Activated T-helper 1 cell treated with anti-CD3 and anti-CD28 coated beads, Interleukin-2, amount 50 U/mL, for 16 hours (primary cell): Measurements from ENCODE around the gene ZNF467.

Experiments
- DNase-seq, 2 donors: peaks; one replicate each; pipeline ENCODE4 v3.0.0-alpha.2; 2020; ENCODE audit warnings: low read depth in 1 of 2, low spot score in 1 of 2

ZNF467 gene

GRCh38 chr7:149729586-149729982, 43.8 kb downstream of the ZNF467 start:
- no peak for DNase-seq

GRCh38 chr7:149728491-149729375, 44.7 kb downstream of the ZNF467 start:
- DNase-seq: no peak

GRCh38 chr7:149727899-149728476, 45.4 kb downstream of the ZNF467 start:
- no peak for DNase-seq

GRCh38 chr7:149727053-149727898, 46.1 kb downstream of the ZNF467 start:
- no peak for DNase-seq

GRCh38 chr7:149725916-149726315, 47.5 kb downstream of the ZNF467 start:
- DNase-seq: no peak

- DNase-seq: no peak
Measured at GRCh38 chr7:149725426-149725821, 48.0 kb downstream of the ZNF467 start.

- no peak for DNase-seq
Measured at GRCh38 chr7:149724661-149725425, 48.5 kb downstream of the ZNF467 start.

GRCh38 chr7:149723795-149724495, 49.4 kb downstream of the ZNF467 start:
- DNase-seq: no peak

GRCh38 chr7:149723082-149723767, 50.2 kb downstream of the ZNF467 start:
- DNase-seq: no peak

GRCh38 chr7:149722356-149722957, 50.9 kb downstream of the ZNF467 start:
- DNase-seq: no peak

- no peak for DNase-seq
Measured at GRCh38 chr7:149721084-149721601, 52.2 kb downstream of the ZNF467 start.

GRCh38 chr7:149720372-149721083, 52.9 kb downstream of the ZNF467 start:
- no peak for DNase-seq

- no peak for DNase-seq
Measured at GRCh38 chr7:149719912-149720335, 53.5 kb downstream of the ZNF467 start.

GRCh38 chr7:149719050-149719899, 54.1 kb downstream of the ZNF467 start:
- DNase-seq: no peak

GRCh38 chr7:149718730-149719049, 54.7 kb downstream of the ZNF467 start:
- no peak for DNase-seq

- DNase-seq: no peak
Measured at GRCh38 chr7:149717481-149717880, 55.9 kb downstream of the ZNF467 start.

- no peak for DNase-seq
Measured at GRCh38 chr7:149716932-149717307, 56.5 kb downstream of the ZNF467 start.
